HL-60 (cell line): Measurements from ENCODE around the gene NAT8L.

Source experiments
- DNase-seq, 2 experiments: peaks; one replicate each; pipeline ENCODE4 v3.0.0-alpha.2; 2010 to 2020; ENCODE audit warnings: low read depth in 1 of 2, low spot score in 1 of 2
- H3K27ac ChIP-seq: fragments of 250-450 bp; sonication (Bioruptor Pico); replicated peaks from 2 replicates; pipeline ENCODE4 v1.5.1; 2020; ENCODE audit warnings: mild to moderate bottlenecking, moderate library complexity
- H3K27me3 ChIP-seq: fragments of 250-450 bp; sonication (Bioruptor Pico); 2 replicates; pipeline ENCODE4 v1.5.1; 2021; ENCODE audit warnings: mild to moderate bottlenecking, moderate library complexity; ENCODE audit not compliant: insufficient read depth, poor library complexity, severe bottlenecking
- H3K4me3 ChIP-seq: replicated peaks from 2 replicates; pipeline ENCODE4 v1.5.1; 2011; ENCODE audit warnings: mild to moderate bottlenecking, control low read depth, low read length; ENCODE audit not compliant: insufficient read depth
- CTCF ChIP-seq: IDR thresholded peaks from one replicate; pipeline ENCODE4 v1.5.1; 2011; ENCODE audit warnings: low read length, control low read depth, inconsistent platforms; ENCODE audit not compliant: insufficient read depth
- GABPA ChIP-seq: IDR thresholded peaks from 2 replicates; pipeline ENCODE4 v1.6.1; 2012; ENCODE audit warnings: low read depth
- POLR2AphosphoS5 ChIP-seq: IDR thresholded peaks from 2 replicates; pipeline ENCODE4 v1.6.1; 2012; ENCODE audit warnings: low read depth
- REST ChIP-seq: IDR thresholded peaks from 2 replicates; pipeline ENCODE4 v1.6.1; 2012; ENCODE audit warnings: low read depth; ENCODE audit not compliant: insufficient replicate concordance
- SPI1 ChIP-seq: IDR thresholded peaks from 2 replicates; pipeline ENCODE4 v1.6.1; 2012; ENCODE audit warnings: low read depth, mild to moderate bottlenecking, borderline replicate concordance

NAT8L gene

GRCh38 chr4:2103127-2103842, 44.2 kb downstream of the NAT8L start:
- Histone ChIP-seq H3K4me3 (no peak overlapping the region), H3K27me3 (no peaks in the 10 kb centered on the region)
- TF ChIP-seq POLR2AphosphoS5 (no peak), REST (no peak), SPI1 (no peak), GABPA (no peak), CTCF (no peak)

GRCh38 chr4:2103843-2104547, 44.9 kb downstream of the NAT8L start:
- no peak overlapping the region for H3K27ac ChIP-seq
- TF ChIP-seq GABPA = no peak
- TF ChIP-seq SPI1 = peak; percentile 46; the same call in 1 of the 2 replicates
- no peak overlapping the region for H3K4me3 ChIP-seq
- no peaks in the 10 kb centered on the region for H3K27me3 ChIP-seq
- DNase-seq = no peak

More at GRCh38 chr4:2103127-2103842, 44.2 kb downstream of the NAT8L start:
- H3K27ac ChIP-seq = no peak overlapping the region
- DNase-seq = no peak

- no peak for TF ChIP-seq POLR2AphosphoS5
- no peak for TF ChIP-seq CTCF
- TF ChIP-seq SPI1 = no peak
- no peak for TF ChIP-seq GABPA
- no peak for TF ChIP-seq REST
- Histone ChIP-seq H3K4me3 (no peak overlapping the region), H3K27ac (no peak overlapping the region), H3K27me3 (no peaks in the 10 kb centered on the region)
- no peak for DNase-seq
Observed at GRCh38 chr4:2104556-2105345, 45.6 kb downstream of the NAT8L start.

- no peak overlapping the region for H3K27ac ChIP-seq
- no peak for TF ChIP-seq REST
- TF ChIP-seq SPI1 = no peak
- TF ChIP-seq POLR2AphosphoS5 = no peak
- no peak for TF ChIP-seq GABPA
- no peak for TF ChIP-seq CTCF
- H3K4me3 ChIP-seq = no peak overlapping the region
- no peaks in the 10 kb centered on the region for H3K27me3 ChIP-seq
- DNase-seq = no peak
Observed at GRCh38 chr4:2105559-2105958, 46.4 kb downstream of the NAT8L start.
